ENCODE measurements around the gene ADCY2.

Gene ADCY2

GRCh38 chr5:7395947-7396712, at the start of gene ADCY2:
Gene ADCY2 (plus strand): TSS chr5:7396138. CDS start chr5:7396297, 159 bp downstream.
- no peak for ATAC-seq
- no peak for TF ChIP-seq ZNF565 (CRISPR knock-in tag; conservative IDR thresholded peaks at IDR 0.05; ENCODE audit: low read depth)
- TF ChIP-seq ZFP3 (CRISPR knock-in tag; IDR thresholded peaks at IDR 0.05): no peak
- no peak for TF ChIP-seq PPARA (CRISPR knock-in tag; IDR thresholded peaks at IDR 0.05; ENCODE audit: borderline replicate concordance)
- TF ChIP-seq RARB (CRISPR knock-in tag; IDR thresholded peaks at IDR 0.05): no peak
- TF ChIP-seq ZNF70 (CRISPR knock-in tag; IDR thresholded peaks at IDR 0.05): no peak
- TF ChIP-seq POU6F1 (CRISPR knock-in tag; IDR thresholded peaks at IDR 0.05; ENCODE audit: borderline replicate concordance, low read depth): no peak
- no peak for TF ChIP-seq TOX (CRISPR knock-in tag; IDR thresholded peaks at IDR 0.05; ENCODE audit: borderline replicate concordance)
- no peak for TF ChIP-seq PATZ1 (CRISPR knock-in tag; IDR thresholded peaks at IDR 0.05; ENCODE audit: borderline replicate concordance)
- TF ChIP-seq GLIS3 (CRISPR knock-in tag; IDR thresholded peaks at IDR 0.05): no peak
- TF ChIP-seq TSHZ2 (CRISPR knock-in tag; IDR thresholded peaks at IDR 0.05): no peak
- no peak for TF ChIP-seq CREB5 (CRISPR knock-in tag; IDR thresholded peaks at IDR 0.05; ENCODE audit: low read depth)
- no peak for TF ChIP-seq TCF4 (CRISPR knock-in tag; IDR thresholded peaks at IDR 0.05; ENCODE audit: borderline replicate concordance)
- TF ChIP-seq SNAI2 (CRISPR knock-in tag; IDR thresholded peaks at IDR 0.05): no peak
- no peak for TF ChIP-seq CSRNP3 (CRISPR knock-in tag; IDR thresholded peaks at IDR 0.05)
- no peak for TF ChIP-seq CSDC2 (CRISPR knock-in tag; IDR thresholded peaks at IDR 0.05)
- no peak for TF ChIP-seq ZNF8 (CRISPR knock-in tag; IDR thresholded peaks at IDR 0.05)
- TF ChIP-seq ARNTL (CRISPR knock-in tag; IDR thresholded peaks at IDR 0.05; ENCODE audit: borderline replicate concordance, low read depth): no peak
- TF ChIP-seq BACH2 (CRISPR knock-in tag; IDR thresholded peaks at IDR 0.05; ENCODE audit: borderline replicate concordance): no peak

- no peak for ATAC-seq
- TF ChIP-seq ZNF8 (CRISPR knock-in tag; IDR thresholded peaks at IDR 0.05) (no peak), GLIS3 (CRISPR knock-in tag; IDR thresholded peaks at IDR 0.05) (no peak), RARB (CRISPR knock-in tag; IDR thresholded peaks at IDR 0.05) (no peak), SNAI2 (CRISPR knock-in tag; IDR thresholded peaks at IDR 0.05) (no peak), BACH2 (CRISPR knock-in tag; IDR thresholded peaks at IDR 0.05; ENCODE audit: borderline replicate concordance) (no peak), TOX (CRISPR knock-in tag; IDR thresholded peaks at IDR 0.05; ENCODE audit: borderline replicate concordance) (no peak), ZNF70 (CRISPR knock-in tag; IDR thresholded peaks at IDR 0.05) (no peak), PATZ1 (CRISPR knock-in tag; IDR thresholded peaks at IDR 0.05; ENCODE audit: borderline replicate concordance) (no peak), ESRRG (CRISPR knock-in tag; IDR thresholded peaks at IDR 0.05) (no peak), ARNTL (CRISPR knock-in tag; IDR thresholded peaks at IDR 0.05; ENCODE audit: borderline replicate concordance, low read depth) (no peak), OSR1 (CRISPR knock-in tag; IDR thresholded peaks at IDR 0.05) (no peak), ZNF565 (CRISPR knock-in tag; conservative IDR thresholded peaks at IDR 0.05; ENCODE audit: low read depth) (no peak), CSDC2 (CRISPR knock-in tag; IDR thresholded peaks at IDR 0.05) (no peak), ZFP3 (CRISPR knock-in tag; IDR thresholded peaks at IDR 0.05) (no peak), CREB5 (CRISPR knock-in tag; IDR thresholded peaks at IDR 0.05; ENCODE audit: low read depth) (no peak)
Measured at GRCh38 chr5:7347377-7347776, 48.6 kb upstream of the ADCY2 start.

Measured in SK-N-SH treated with all-trans-retinoic acid at 6 μM for 48 hours (cell line).